AG10803 (cell line): ENCODE data around the gene SFMBT1.

Source experiments
- DNase-seq: peaks from one replicate; pipeline ENCODE4 v3.0.0; 2010; ENCODE audit warnings: low read depth
- H3K4me3 ChIP-seq: 2 replicates; pipeline ENCODE4 v1.5.1; 2011; ENCODE audit warnings: mild to moderate bottlenecking, low read length, control low read depth
- CTCF ChIP-seq: conservative IDR thresholded peaks from 2 replicates; pipeline ENCODE4 v1.5.1; 2011; ENCODE audit warnings: mild to moderate bottlenecking, low read length, control low read depth, inconsistent platforms

SFMBT1 gene

GRCh38 chr3:52930748-52931147 is 115.1 kb downstream of the SFMBT1 start:
- no peak for TF ChIP-seq CTCF
- no peak for DNase-seq
- H3K4me3 ChIP-seq = no peak overlapping the region

- H3K4me3 ChIP-seq = no peak overlapping the region
- no peak for TF ChIP-seq CTCF
- no peak for DNase-seq
These were observed 119.3 kb downstream of the SFMBT1 start for GRCh38 chr3:52926554-52926953.

- DNase-seq = no peak
- TF ChIP-seq CTCF = no peak
These were observed 120.2 kb downstream of the SFMBT1 start for GRCh38 chr3:52925405-52926313.

GRCh38 chr3:52923963-52924362 is 121.9 kb downstream of the SFMBT1 start:
- no peak overlapping the region for H3K4me3 ChIP-seq
- TF ChIP-seq CTCF = no peak
- DNase-seq = no peak

More at GRCh38 chr3:52925405-52926313, 120.2 kb downstream of the SFMBT1 start:
- H3K4me3 ChIP-seq = no peak overlapping the region

- no peak for TF ChIP-seq CTCF
These were observed 125.0 kb downstream of the SFMBT1 start for GRCh38 chr3:52920841-52921240.

GRCh38 chr3:52917044-52917443 is 128.8 kb downstream of the SFMBT1 start:
- no peak for TF ChIP-seq CTCF
- H3K4me3 ChIP-seq = no peak overlapping the region
- DNase-seq = no peak

More at GRCh38 chr3:52920841-52921240, 125.0 kb downstream of the SFMBT1 start:
- no peak for DNase-seq
- H3K4me3 ChIP-seq = no peak overlapping the region

- no peak for TF ChIP-seq CTCF
- no peak for DNase-seq
- no peak overlapping the region for H3K4me3 ChIP-seq
These were observed 130.6 kb downstream of the SFMBT1 start for GRCh38 chr3:52915294-52915693.
